Stimulated activated CD8-positive, alpha-beta memory T cell treated with anti-CD3 and anti-CD28 coated beads, Interleukin-15, amount 100 ng/mL, for 48 hours (primary cell): ENCODE data around the gene MICAL3.
A peak's percentile ranks its signal among the peaks of the same experiment; 100 is the strongest.
"Not testable (repeated sequence)": the region's sequence is repeated elsewhere in the genome, so short reads cannot be mapped to it uniquely, and the experiment has no call there.

Experiments
- DNase-seq, 2 donors: peaks; one replicate each; pipeline ENCODE4 v3.0.0-alpha.2; 2020; ENCODE audit warnings: low read depth in 2 of 2

Gene MICAL3

GRCh38 chr22:18031695-18032454 is 7.5 kb upstream of the MICAL3 start:
- DNase-seq: no peak

GRCh38 chr22:18029686-18030267 is 5.4 kb upstream of the MICAL3 start:
- no peak for DNase-seq

- DNase-seq: no peak
Measured at GRCh38 chr22:18028817-18029527, 4.6 kb upstream of the MICAL3 start.

DNA sequence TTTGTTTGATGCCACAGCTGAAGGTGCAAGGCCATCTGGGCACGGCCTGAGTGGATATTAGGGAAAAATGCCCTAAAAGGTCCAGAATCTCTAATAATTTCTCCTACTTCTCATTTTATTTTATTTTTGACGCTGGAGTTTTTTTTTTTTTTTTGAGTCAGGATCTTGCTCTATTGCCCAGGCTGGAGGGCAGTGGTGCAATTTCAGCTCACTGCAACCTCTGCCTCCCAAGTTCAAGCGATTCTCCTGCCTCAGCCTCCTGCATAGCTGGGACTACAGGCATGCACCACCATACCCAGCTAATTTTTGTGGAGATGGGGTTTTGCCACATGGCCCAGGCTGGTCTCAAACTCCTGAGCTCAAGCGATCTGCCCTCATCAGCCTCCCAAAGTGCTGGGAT is 1.5 kb upstream of the MICAL3 start:
- DNase-seq: not testable (repeated sequence)

GRCh38 chr22:18024956-18025720 is 777 bp upstream of the MICAL3 start:
- no peak for DNase-seq

GRCh38 chr22:18023509-18024275 is 669 bp downstream of the MICAL3 start:
- DNase-seq: peak in 1 of 2 donors; percentile 20

DNA sequence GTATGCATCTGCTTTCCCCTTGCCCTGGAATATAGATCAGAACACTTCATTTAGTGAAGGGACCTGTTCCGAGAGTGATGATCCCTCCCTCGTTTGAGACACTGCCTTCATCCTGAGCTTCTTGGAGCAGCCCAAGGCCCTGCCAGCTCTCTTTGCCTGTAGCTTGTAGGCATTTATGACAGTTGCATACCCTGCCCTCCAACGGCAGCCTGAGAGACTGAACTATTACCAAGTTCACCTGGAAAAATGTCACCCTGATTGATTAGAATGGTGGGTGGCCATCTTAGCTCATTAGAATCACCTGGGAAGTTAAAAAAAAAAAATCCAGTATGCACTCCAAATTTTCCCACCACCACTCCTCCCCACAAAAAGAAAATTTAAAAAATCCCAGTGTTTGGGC is 1.5 kb downstream of the MICAL3 start:
- no peak for DNase-seq

GRCh38 chr22:18021431-18021830 is 2.9 kb downstream of the MICAL3 start:
- no peak for DNase-seq

DNA sequence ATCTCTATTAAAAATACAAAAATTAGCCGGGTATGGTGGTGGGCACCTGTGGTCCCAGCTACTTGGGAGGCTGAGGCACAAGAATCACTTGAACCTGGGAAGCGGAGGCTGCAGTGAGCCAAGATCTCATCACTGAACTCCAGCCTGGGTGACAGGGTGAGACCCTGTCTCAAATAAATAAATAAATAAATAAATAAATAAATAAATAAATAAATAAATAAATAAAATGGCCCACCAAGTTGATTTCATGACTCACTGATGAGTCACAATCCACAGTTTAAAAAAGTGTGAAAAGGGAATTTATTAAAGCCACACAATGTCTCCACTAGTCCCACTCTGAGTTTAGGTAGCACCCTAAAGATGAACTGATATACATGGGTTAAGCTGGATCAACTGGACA is 3.6 kb downstream of the MICAL3 start:
- DNase-seq: not testable (repeated sequence)

GRCh38 chr22:18013947-18014346 is 10.4 kb downstream of the MICAL3 start:
- no peak for DNase-seq

DNA sequence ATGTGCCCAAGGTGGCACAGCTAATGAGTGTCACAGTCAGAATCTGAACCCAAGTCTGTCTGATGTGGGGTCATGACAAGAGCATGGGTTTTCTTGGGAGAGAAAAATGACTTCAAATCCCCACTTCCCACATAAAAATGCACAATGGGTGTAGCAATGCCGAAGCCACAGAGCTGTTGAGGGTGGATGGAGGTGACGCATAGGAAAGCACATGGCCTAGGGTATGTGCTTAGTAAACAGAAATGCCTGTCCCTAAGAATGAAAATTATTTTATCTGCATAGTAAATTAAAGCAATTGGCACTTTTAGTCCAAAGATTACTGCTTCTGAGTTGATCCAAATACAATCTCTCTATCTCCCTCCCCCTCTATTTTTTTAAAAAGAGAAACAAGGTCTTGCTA is 10.9 kb downstream of the MICAL3 start:
- no peak for DNase-seq

DNA sequence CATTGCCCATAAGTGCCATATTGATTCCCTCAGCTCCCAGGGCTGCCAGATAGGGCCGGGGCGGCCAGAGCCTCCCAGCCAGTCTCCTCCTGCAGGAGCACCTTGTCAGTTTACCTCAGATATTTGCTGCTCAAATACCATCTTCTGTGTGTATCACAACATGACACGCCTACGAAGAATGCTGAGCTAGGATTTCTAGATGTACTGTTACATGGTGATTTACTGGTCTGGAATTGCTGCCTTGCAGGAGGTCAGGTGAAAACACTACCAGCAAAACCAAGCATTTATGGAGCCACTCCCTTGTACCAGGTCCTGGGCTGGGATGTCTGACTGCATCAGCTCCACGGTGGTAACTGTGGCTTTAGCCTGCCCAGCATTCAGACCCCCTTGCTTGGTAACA is 11.8 kb downstream of the MICAL3 start:
- DNase-seq: no peak

DNA sequence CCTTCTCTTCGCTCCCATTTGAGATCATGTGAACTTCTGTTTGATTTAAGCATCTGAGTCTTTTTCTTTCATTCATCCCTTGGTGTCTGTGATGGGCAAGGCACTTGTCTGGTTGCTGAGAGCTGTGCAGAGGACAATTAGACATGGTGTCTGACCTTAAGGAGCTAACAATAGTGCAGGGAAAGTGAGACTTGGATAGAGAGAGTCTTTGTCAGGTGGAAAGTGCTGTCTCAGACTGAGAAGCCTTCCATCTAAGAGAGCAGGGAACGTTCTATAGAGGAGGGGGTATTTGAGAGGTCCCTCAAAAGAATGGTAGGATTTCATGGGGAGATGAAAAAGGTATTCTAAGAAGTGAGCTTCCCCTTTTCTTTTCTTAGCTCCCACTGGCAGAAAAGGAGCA is 14.1 kb downstream of the MICAL3 start:
- DNase-seq: no peak

- no peak for DNase-seq
Measured at GRCh38 chr22:18008136-18008535, 16.2 kb downstream of the MICAL3 start.

- no peak for DNase-seq
Measured at GRCh38 chr22:18005201-18005926, 19.0 kb downstream of the MICAL3 start.

DNA sequence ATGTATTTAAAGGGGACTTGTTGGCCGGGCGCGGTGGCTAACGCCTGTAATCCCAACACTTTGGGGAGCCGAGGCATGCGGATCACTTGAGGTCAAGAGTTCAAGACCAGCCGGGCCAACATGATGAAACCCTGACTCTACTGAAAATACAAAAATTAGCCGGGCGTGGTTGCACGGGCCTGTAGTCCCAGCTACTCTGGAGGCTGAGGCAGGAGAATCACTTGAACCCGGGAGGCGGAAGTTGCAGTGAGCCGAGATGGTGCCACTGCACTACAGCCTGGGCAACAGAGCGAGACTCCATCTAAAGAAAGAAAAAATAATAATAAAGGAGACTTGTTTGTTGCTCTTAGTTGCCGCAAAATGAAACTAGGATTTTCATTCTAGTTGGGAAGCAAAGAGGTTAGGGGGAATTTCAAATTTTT is 22.5 kb downstream of the MICAL3 start:
- DNase-seq: not testable (repeated sequence)

DNA sequence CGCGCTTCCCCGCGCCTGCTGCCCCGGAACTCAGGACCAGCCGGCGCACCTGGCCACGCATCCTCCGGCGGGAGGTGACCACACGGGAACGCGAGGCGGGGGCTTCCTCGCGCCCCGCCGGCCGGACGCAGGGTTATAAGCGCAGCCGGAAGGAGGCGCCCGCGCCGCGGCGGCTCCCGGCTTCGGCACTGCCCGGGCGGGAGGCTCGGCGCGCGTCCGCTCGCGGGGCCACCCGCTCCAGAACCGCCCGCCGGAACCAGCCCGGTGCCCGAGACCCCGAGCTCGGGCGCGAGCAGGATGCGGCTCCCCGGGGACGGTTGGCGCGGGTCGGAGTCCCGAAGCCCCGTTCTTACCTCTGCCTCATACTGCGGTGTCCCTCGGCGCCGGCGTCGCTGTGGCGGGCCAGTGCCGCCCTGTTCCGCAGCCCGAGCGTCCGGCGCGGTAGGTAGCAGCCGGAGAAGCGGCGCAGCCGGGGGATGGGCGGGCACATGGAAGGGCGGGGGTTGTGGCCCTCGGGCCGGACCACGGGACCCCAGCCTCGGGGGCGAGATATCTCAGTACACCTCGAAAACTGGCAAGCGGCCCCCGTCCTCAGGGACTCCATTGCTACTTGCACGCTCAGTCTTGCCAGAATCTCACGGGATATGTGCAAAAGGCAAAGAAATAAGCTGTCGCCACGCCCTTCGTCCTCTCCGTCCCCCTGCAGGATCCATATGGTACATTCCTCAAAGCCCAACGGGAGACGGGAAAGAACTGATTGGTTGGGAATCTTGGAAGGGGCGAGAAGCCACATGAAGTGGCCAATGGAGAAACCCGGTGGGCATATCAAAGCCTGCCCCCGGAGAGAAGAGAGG is 23.1 kb downstream of the MICAL3 start:
- peak; percentile 61 to 69 for DNase-seq

DNA sequence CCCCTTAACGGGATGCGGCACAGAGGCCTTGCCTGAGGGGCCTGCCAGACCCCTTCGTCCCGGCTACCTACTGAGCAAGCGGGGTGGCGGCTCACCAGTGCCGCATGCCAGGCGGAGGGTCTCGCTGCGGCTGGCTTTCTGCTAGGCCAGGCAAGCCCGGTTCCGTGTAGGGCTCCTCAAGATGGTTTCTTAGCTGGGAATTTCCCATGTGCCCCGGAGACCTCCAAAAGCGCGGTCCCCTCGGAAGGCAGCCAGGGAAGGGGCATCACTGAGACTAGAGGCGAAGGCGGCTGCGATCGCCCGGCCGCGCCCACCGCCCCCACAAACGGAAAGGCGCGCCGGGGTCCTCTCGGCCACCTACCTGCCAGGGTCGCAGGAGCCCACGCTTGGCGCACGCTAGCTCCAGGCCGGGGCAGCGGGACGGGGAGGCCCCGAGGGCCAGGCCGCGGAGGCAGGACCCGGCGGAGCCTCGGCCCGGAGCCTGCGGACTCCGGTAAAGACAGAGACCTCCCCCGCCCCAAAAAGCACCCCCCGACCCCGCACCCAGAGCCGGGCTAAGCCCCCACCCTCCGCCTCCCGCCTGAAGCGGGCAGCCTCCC is 23.8 kb downstream of the MICAL3 start:
- no peak for DNase-seq

- no peak for DNase-seq
Measured at GRCh38 chr22:17999851-18000250, 24.5 kb downstream of the MICAL3 start.
